ENCODE measurements around the gene ELAPOR2.

DNA sequence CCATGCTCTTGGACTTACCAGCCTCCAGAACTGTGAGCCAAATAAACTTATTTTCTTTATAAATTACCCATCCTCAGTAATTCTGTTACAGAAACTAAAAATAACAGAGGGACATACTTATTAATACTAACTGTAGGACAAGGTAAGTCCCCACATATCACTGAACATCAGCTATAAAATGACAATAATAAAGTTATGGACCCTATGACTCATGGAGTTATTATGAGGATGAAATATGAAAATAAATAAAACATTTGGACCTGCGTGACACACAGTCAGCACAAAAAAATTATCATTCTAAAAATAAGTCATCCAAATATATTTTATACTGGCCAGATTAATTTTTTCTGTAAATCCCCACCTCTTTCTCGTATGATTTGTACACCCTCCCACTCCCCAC is 34.9 kb upstream of the ELAPOR2 start:
- TF ChIP-seq, protein P1, sequence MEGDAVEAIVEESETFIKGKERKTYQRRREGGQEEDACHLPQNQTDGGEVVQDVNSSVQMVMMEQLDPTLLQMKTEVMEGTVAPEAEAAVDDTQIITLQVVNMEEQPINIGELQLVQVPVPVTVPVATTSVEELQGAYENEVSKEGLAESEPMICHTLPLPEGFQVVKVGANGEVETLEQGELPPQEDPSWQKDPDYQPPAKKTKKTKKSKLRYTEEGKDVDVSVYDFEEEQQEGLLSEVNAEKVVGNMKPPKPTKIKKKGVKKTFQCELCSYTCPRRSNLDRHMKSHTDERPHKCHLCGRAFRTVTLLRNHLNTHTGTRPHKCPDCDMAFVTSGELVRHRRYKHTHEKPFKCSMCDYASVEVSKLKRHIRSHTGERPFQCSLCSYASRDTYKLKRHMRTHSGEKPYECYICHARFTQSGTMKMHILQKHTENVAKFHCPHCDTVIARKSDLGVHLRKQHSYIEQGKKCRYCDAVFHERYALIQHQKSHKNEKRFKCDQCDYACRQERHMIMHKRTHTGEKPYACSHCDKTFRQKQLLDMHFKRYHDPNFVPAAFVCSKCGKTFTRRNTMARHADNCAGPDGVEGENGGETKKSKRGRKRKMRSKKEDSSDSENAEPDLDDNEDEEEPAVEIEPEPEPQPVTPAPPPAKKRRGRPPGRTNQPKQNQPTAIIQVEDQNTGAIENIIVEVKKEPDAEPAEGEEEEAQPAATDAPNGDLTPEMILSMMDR (conservative IDR thresholded peaks at IDR 0.05; ENCODE audit: low read depth, low read length): no peak
- TF ChIP-seq POLR2A (IDR thresholded peaks at IDR 0.05; ENCODE audit: low read depth, low read length): no peak
- TF ChIP-seq, protein P2, sequence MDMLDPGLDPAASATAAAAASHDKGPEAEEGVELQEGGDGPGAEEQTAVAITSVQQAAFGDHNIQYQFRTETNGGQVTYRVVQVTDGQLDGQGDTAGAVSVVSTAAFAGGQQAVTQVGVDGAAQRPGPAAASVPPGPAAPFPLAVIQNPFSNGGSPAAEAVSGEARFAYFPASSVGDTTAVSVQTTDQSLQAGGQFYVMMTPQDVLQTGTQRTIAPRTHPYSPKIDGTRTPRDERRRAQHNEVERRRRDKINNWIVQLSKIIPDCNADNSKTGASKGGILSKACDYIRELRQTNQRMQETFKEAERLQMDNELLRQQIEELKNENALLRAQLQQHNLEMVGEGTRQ (IDR thresholded peaks at IDR 0.05; ENCODE audit: low read depth, low read length): no peak
- no peak for TF ChIP-seq MAFK (IDR thresholded peaks at IDR 0.05; ENCODE audit: low read depth, low read length)
- TF ChIP-seq RAD21 (IDR thresholded peaks at IDR 0.05; ENCODE audit: low read length): no peak
